Gastrocnemius medialis (tissue), 4 donors: ENCODE measurements around the gene CAV1.

Experiments used
- CTCF ChIP-seq, 5 experiments: fragments of 450-650 bp in 3 of 5; fragments of 200-600 bp in 2 of 5; sonication (generic) in 2 of 5; IDR thresholded peaks in 4 of 5; conservative IDR thresholded peaks in 1 of 5; 1 replicate in 4 of 5; 2 replicates in 1 of 5; pipeline ENCODE4 v1.5.1; 2016 to 2019; ENCODE audit warnings: antibody characterized with exemption in 5 of 5, mild to moderate bottlenecking in 3 of 5, moderate library complexity in 3 of 5
- POLR2A ChIP-seq, 2 donors: fragments of 450-650 bp; IDR thresholded peaks; one replicate each; pipeline ENCODE4 v1.6.1; 2017; ENCODE audit warnings: antibody characterized with exemption in 2 of 2, mild to moderate bottlenecking in 2 of 2, moderate library complexity in 2 of 2

- TF ChIP-seq POLR2A (IDR thresholded peaks at IDR 0.05) (no peak), CTCF (IDR thresholded peaks at IDR 0.05 in 4 of 5, conservative IDR thresholded peaks at IDR 0.05 in 1 of 5) (no peak)
Observed at GRCh38 chr7:116538138-116538537, 13.3 kb downstream of the CAV1 start.
